ENCODE measurements around the gene RAC3.

The RAC3 gene

DNA sequence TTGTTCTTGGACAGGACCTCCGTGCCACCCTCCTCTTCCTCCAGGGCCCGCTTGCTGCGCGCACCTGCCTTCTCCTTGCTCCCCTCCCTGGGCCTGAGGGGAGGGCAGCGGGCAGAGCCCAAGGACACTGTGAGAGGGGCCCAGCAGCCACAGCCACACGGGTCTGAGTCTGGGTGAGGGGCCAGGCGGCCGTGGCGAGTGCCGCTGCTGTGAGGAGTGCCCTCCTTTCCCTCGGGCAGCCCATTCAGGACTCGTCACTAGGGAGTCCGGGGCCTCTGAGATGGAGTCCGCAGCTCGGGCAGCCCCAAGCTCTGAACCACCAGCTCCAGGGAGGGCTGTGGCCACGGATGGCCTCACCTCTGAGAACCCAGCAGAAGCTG is 28.5 kb downstream of the RAC3 start:
- no peak overlapping the region for H2AFZ ChIP-seq (ENCODE audit: low read depth)
- H3K4me1 ChIP-seq (ENCODE audit: low read depth, poor library complexity, severe bottlenecking), result peaks cover 9% of the 10 kb centered on the region
- TF ChIP-seq, protein P1, sequence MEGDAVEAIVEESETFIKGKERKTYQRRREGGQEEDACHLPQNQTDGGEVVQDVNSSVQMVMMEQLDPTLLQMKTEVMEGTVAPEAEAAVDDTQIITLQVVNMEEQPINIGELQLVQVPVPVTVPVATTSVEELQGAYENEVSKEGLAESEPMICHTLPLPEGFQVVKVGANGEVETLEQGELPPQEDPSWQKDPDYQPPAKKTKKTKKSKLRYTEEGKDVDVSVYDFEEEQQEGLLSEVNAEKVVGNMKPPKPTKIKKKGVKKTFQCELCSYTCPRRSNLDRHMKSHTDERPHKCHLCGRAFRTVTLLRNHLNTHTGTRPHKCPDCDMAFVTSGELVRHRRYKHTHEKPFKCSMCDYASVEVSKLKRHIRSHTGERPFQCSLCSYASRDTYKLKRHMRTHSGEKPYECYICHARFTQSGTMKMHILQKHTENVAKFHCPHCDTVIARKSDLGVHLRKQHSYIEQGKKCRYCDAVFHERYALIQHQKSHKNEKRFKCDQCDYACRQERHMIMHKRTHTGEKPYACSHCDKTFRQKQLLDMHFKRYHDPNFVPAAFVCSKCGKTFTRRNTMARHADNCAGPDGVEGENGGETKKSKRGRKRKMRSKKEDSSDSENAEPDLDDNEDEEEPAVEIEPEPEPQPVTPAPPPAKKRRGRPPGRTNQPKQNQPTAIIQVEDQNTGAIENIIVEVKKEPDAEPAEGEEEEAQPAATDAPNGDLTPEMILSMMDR (conservative IDR thresholded peaks at IDR 0.05; ENCODE audit: low read depth, low read length), result no peak
- H3K27me3 ChIP-seq (ENCODE audit: insufficient read depth, low read depth), result no peaks in the 10 kb centered on the region
- H4K20me1 ChIP-seq (ENCODE audit: insufficient read depth), result no peaks in the 10 kb centered on the region
- H3K27ac ChIP-seq, result no peak overlapping the region
- H3K79me2 ChIP-seq (ENCODE audit: insufficient read depth, low read depth), result peaks cover 10% of the 10 kb centered on the region
- H3K36me3 ChIP-seq (ENCODE audit: insufficient read depth), result peaks cover 11% of the 10 kb centered on the region
- H3K4me2 ChIP-seq, result no peak overlapping the region
- no peak overlapping the region for H3K9ac ChIP-seq
- H3K4me3 ChIP-seq (IDR thresholded peaks at IDR 0.05; ENCODE audit: insufficient read depth, low read depth, low read length), result no peak overlapping the region

DNA sequence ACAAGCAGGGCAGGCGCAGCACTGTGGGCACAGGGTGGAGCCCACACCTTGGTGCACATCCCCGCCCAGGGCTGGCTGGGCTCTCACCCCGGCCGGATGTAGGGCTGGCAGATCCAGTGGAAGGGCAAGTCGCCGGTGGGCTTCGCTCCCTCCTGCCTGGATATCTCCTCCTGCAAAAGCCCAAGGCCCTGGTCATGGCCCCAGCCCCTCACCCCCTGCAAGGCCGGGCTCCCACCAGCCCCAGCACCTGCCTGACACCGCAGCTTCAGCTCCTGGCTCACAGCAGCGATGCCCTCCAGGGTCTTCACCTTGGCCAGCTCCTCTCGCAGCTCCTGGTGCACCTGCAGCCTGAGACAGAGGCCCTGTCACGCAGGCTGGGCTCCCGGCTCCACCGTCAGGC is 29.1 kb downstream of the RAC3 start:
- no peak overlapping the region for H3K9ac ChIP-seq
- H3K4me2 ChIP-seq, result no peak overlapping the region
- no peaks in the 10 kb centered on the region for H4K20me1 ChIP-seq (ENCODE audit: insufficient read depth)
- H2AFZ ChIP-seq (ENCODE audit: low read depth), result no peak overlapping the region
- no peak overlapping the region for H3K4me3 ChIP-seq (IDR thresholded peaks at IDR 0.05; ENCODE audit: insufficient read depth, low read depth, low read length)
- H3K79me2 ChIP-seq (ENCODE audit: insufficient read depth, low read depth), result peaks cover 13% of the 10 kb centered on the region
- peaks cover 9% of the 10 kb centered on the region for H3K4me1 ChIP-seq (ENCODE audit: low read depth, poor library complexity, severe bottlenecking)
- peaks cover 10% of the 10 kb centered on the region for H3K36me3 ChIP-seq (ENCODE audit: insufficient read depth)
- TF ChIP-seq, protein P1 (conservative IDR thresholded peaks at IDR 0.05; ENCODE audit: low read depth, low read length), result no peak
- no peak overlapping the region for H3K27ac ChIP-seq
- no peaks in the 10 kb centered on the region for H3K27me3 ChIP-seq (ENCODE audit: insufficient read depth, low read depth)

DNA sequence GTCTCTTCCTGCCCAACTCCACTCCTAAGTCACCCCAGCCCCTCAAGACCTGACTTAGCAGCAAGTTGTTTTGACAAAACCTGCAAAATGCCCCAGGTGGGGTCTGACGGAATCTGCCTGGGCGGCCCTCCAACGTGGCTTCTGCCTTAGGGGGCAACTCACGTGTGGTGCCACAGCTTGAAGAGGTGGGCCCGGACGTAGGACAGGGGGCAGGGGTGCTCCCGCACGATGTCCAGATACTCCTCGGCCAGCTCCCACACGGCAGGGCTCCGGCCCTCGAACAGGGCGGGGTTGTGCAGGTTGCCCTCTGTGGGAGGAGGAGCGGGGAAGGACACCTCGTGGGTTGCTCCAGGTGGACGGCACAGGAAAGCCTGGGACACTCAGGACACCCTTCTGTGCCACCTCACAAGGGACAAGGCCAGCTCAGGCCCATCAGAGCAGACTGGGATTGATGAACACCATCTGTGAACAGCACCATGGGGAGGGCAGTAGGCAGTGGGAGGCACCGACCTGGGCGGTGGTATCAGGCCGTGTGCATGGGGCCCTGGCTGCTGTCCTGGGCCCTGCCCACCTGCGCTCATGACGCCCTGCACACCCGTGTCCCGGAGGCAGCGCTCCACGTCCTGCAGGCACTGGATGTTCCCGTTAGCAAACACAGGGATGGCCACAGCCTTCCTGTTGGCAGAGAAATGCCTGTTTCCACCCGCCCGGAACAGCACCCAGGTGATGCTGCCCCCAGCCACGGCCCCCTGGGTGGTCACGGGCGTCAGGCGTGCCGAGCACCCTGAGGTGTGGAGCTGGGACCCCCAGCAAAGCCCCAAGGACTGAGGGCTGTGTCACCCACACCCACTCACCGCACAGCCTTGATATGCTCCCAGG is 29.8 kb downstream of the RAC3 start:
- Histone ChIP-seq H3K27ac (no peak overlapping the region), H3K79me2 (ENCODE audit: insufficient read depth, low read depth) (peaks cover 13% of the 10 kb centered on the region), H4K20me1 (ENCODE audit: insufficient read depth) (no peaks in the 10 kb centered on the region), H3K4me2 (no peak overlapping the region), H2AFZ (ENCODE audit: low read depth) (no peak overlapping the region), H3K27me3 (ENCODE audit: insufficient read depth, low read depth) (no peaks in the 10 kb centered on the region), H3K9ac (no peak overlapping the region), H3K4me3 (IDR thresholded peaks at IDR 0.05; ENCODE audit: insufficient read depth, low read depth, low read length) (no peak overlapping the region), H3K4me1 (ENCODE audit: low read depth, poor library complexity, severe bottlenecking) (peaks cover 12% of the 10 kb centered on the region), H3K36me3 (ENCODE audit: insufficient read depth) (peaks cover 10% of the 10 kb centered on the region)
- TF ChIP-seq, protein P1 (conservative IDR thresholded peaks at IDR 0.05; ENCODE audit: low read depth, low read length), result no peak

DNA sequence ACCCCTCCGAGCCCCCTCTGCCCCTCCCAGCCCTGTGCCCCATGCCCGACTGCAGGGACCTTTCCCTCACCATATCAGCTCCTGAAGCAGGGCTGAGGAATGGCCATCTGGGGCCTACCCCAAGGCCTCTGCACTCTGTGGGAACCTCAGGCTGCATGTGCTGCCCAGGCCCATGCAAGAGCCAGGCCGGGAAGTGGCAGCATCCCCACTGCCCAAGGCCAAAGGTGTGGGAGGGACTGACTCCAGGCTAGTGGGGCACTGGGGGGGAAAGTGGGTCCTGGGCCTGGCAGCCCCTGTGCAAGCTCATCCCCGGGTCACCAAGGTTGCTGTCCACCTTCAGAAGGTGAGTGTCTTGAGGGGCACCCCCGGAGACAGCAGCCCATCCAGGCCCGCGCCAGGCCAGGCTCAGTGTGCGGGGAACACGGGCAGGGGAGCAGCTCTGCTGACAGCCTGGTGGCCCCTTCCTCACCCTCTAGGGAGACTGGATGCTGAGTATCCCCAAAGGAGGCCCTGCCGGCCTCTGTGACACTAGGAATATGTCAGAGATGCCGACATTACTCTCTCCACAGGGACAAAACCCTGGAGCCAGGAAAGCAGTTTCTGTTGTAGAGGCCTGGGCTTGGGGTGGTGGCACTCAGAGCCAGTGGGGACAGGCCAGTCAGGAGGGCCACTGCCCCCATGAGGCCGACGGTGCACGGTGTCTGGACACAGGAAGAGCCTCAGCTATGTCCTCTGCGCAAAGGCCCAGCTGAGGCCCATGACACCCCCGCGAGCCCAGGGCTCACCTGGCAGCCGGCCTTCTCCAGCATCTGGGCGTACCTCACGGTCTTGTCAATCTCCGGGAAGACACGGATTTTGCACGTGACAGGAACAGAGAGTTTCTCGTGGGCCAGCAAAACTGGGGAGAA is 30.9 kb downstream of the RAC3 start:
- Histone ChIP-seq H3K4me3 (IDR thresholded peaks at IDR 0.05; ENCODE audit: insufficient read depth, low read depth, low read length) (no peak overlapping the region), H3K4me1 (ENCODE audit: low read depth, poor library complexity, severe bottlenecking) (peaks cover 14% of the 10 kb centered on the region), H3K9ac (no peak overlapping the region), H2AFZ (ENCODE audit: low read depth) (no peak overlapping the region), H3K4me2 (no peak overlapping the region), H3K27ac (no peak overlapping the region), H3K36me3 (ENCODE audit: insufficient read depth) (peaks cover 10% of the 10 kb centered on the region), H3K79me2 (ENCODE audit: insufficient read depth, low read depth) (peaks cover 13% of the 10 kb centered on the region), H4K20me1 (ENCODE audit: insufficient read depth) (no peaks in the 10 kb centered on the region), H3K27me3 (ENCODE audit: insufficient read depth, low read depth) (no peaks in the 10 kb centered on the region)
- TF ChIP-seq, protein P1 (conservative IDR thresholded peaks at IDR 0.05; ENCODE audit: low read depth, low read length), result no peak

Measured in KMS-11 (cell line).